H9 (cell line): ENCODE data around the gene STK24. TPM values are rescaled to one million over a fixed set of nuclear protein-coding genes. Genes with fewer than 3 reads are reported as not detected.

Source experiments
- DNase-seq: peaks from one replicate; pipeline ENCODE4 v3.0.0-alpha.2; 2017
- H2AFZ ChIP-seq: one replicate; pipeline ENCODE4 v1.6.1; 2013; ENCODE audit warnings: mild to moderate bottlenecking, low read length, control low read depth, moderate library complexity
- H2AK5ac ChIP-seq: 2 replicates; pipeline ENCODE4 v1.6.1; 2013; ENCODE audit warnings: low read length, control low read depth, mixed read lengths; ENCODE audit not compliant: insufficient read length
- H2BK120ac ChIP-seq: one replicate; pipeline ENCODE4 v1.6.1; 2013; ENCODE audit warnings: low read depth, mild to moderate bottlenecking, low read length, control low read depth, inconsistent platforms; ENCODE audit not compliant: poor library complexity, severe bottlenecking
- H2BK12ac ChIP-seq: 2 replicates; pipeline ENCODE4 v1.6.1; 2013; ENCODE audit warnings: low read length, control low read depth, mixed read lengths, low read depth; ENCODE audit not compliant: insufficient read length
- H2BK15ac ChIP-seq: 2 replicates; pipeline ENCODE4 v1.6.1; 2013; ENCODE audit warnings: low read depth, low read length, control low read depth
- H2BK20ac ChIP-seq: one replicate; pipeline ENCODE4 v1.6.1; 2013; ENCODE audit warnings: low read depth, mild to moderate bottlenecking, low read length, control low read depth, inconsistent platforms; ENCODE audit not compliant: poor library complexity, severe bottlenecking
- H2BK5ac ChIP-seq: 2 replicates; pipeline ENCODE4 v1.6.1; 2013; ENCODE audit warnings: low read length, control low read depth, mixed read lengths; ENCODE audit not compliant: insufficient read length
- H3K14ac ChIP-seq: 2 replicates; pipeline ENCODE4 v1.6.1; 2013; ENCODE audit warnings: low read length, control low read depth; ENCODE audit not compliant: insufficient read depth
- H3K18ac ChIP-seq: 2 replicates; pipeline ENCODE4 v1.6.1; 2013; ENCODE audit warnings: low read depth, mild to moderate bottlenecking, mixed read lengths, low read length, control low read depth; ENCODE audit not compliant: insufficient read length
- H3K23ac ChIP-seq: 2 replicates; pipeline ENCODE4 v1.6.1; 2013; ENCODE audit warnings: low read length, control low read depth, mixed read lengths, low read depth; ENCODE audit not compliant: insufficient read length
- H3K23me2 ChIP-seq: 2 replicates; pipeline ENCODE4 v1.6.1; 2013; ENCODE audit warnings: low read depth, mild to moderate bottlenecking, mixed read lengths, low read length, control low read depth; ENCODE audit not compliant: insufficient read length, poor library complexity, severe bottlenecking
- H3K27ac ChIP-seq: 2 replicates; pipeline ENCODE4 v1.5.1; 2013; ENCODE audit warnings: low read length, control low read depth, mixed read lengths, low read depth; ENCODE audit not compliant: insufficient read length
- H3K27me3 ChIP-seq: 2 replicates; pipeline ENCODE4 v1.6.1; 2013; ENCODE audit warnings: low read length, control low read depth, inconsistent platforms; ENCODE audit not compliant: insufficient read depth
- H3K4ac ChIP-seq: 2 replicates; pipeline ENCODE4 v1.6.1; 2013; ENCODE audit warnings: low read depth, mild to moderate bottlenecking, control low read depth, inconsistent platforms, low read length, moderate library complexity
- H3K4me1 ChIP-seq: 2 replicates; pipeline ENCODE4 v1.6.1; 2013; ENCODE audit warnings: low read length, control low read depth, inconsistent platforms; ENCODE audit not compliant: insufficient read depth
- H3K4me2 ChIP-seq: 2 replicates; pipeline ENCODE4 v1.6.1; 2013; ENCODE audit warnings: low read length, control low read depth, mixed read lengths; ENCODE audit not compliant: insufficient read length, insufficient read depth
- H3K56ac ChIP-seq: 2 replicates; pipeline ENCODE4 v1.6.1; 2013; ENCODE audit warnings: low read depth, mild to moderate bottlenecking, mixed read lengths, low read length, control low read depth; ENCODE audit not compliant: insufficient read length
- H3K79me1 ChIP-seq: 2 replicates; pipeline ENCODE4 v1.6.1; 2013; ENCODE audit warnings: low read depth, mild to moderate bottlenecking, moderate library complexity, low read length, control low read depth, inconsistent platforms; ENCODE audit not compliant: insufficient read depth, poor library complexity, severe bottlenecking
- H3K79me2 ChIP-seq: 2 replicates; pipeline ENCODE4 v1.6.1; 2013; ENCODE audit warnings: low read length, control low read depth, inconsistent platforms; ENCODE audit not compliant: insufficient read depth
- H3K9ac ChIP-seq: 2 replicates; pipeline ENCODE4 v1.6.1; 2013; ENCODE audit warnings: low read length, control low read depth, mixed read lengths; ENCODE audit not compliant: insufficient read length; ENCODE audit errors: extremely low read depth
- H3K9me3 ChIP-seq: one replicate; pipeline ENCODE4 v1.6.1; 2013; ENCODE audit warnings: low read depth, low read length, inconsistent platforms; ENCODE audit not compliant: control insufficient read depth
- H3T11ph ChIP-seq: one replicate; pipeline ENCODE4 v1.6.1; 2013; ENCODE audit warnings: mild to moderate bottlenecking, low read length, control low read depth, inconsistent platforms
- H4K20me1 ChIP-seq: one replicate; pipeline ENCODE4 v1.6.1; 2013; ENCODE audit not compliant: control insufficient read depth, insufficient read length, insufficient read depth
- H4K5ac ChIP-seq: 2 replicates; pipeline ENCODE4 v1.6.1; 2013; ENCODE audit warnings: low read depth, mild to moderate bottlenecking, mixed read lengths, low read length, control low read depth; ENCODE audit not compliant: insufficient read length
- H4K8ac ChIP-seq: replicated peaks from 2 replicates; pipeline ENCODE4 v1.6.1; 2013; ENCODE audit warnings: low read length, control low read depth, mixed read lengths, low read depth; ENCODE audit not compliant: insufficient read length
- H4K91ac ChIP-seq: 2 replicates; pipeline ENCODE4 v1.6.1; 2013; ENCODE audit warnings: low read depth, mild to moderate bottlenecking, moderate library complexity, mixed read lengths, low read length, control low read depth; ENCODE audit not compliant: insufficient read length
- H3K27ac Mint-ChIP-seq, 3 experiments: 2 replicates in 2 of 3; 3 replicates in 1 of 3; pipeline ENCODE4 v1.8.0; 2020 to 2021; ENCODE audit warnings: mixed read lengths in 3 of 3, mild to moderate bottlenecking in 1 of 3, moderate library complexity in 1 of 3
- H3K27me3 Mint-ChIP-seq: 2 replicates; pipeline ENCODE4 v1.8.0; 2021; ENCODE audit warnings: low read depth, mild to moderate bottlenecking, moderate library complexity, mixed read lengths
- H3K36me3 Mint-ChIP-seq, 3 experiments: 2 replicates in 2 of 3; 3 replicates in 1 of 3; pipeline ENCODE4 v1.8.0; 2020 to 2021; ENCODE audit warnings: low read depth in 3 of 3, mixed read lengths in 3 of 3; ENCODE audit not compliant: insufficient read depth in 1 of 3
- H3K4me1 Mint-ChIP-seq, 2 experiments: 2 replicates each; pipeline ENCODE4 v1.8.0; 2020; ENCODE audit warnings: mixed read lengths in 2 of 2
- H3K4me3 Mint-ChIP-seq, 2 experiments: 2 replicates in 1 of 2; 3 replicates in 1 of 2; pipeline ENCODE4 v1.8.0; 2020 to 2021; ENCODE audit warnings: mild to moderate bottlenecking in 2 of 2, mixed read lengths in 2 of 2, moderate library complexity in 1 of 2
- H3K9me3 Mint-ChIP-seq, 2 experiments: 2 replicates in 1 of 2; 3 replicates in 1 of 2; pipeline ENCODE4 v1.8.0; 2020; ENCODE audit warnings: mild to moderate bottlenecking in 2 of 2, mixed read lengths in 2 of 2, moderate library complexity in 1 of 2
- CTCF ChIP-seq: fragments of 200-600 bp; sonication (generic); conservative IDR thresholded peaks from 3 replicates; pipeline ENCODE4 v1.8.0; 2021; ENCODE audit warnings: antibody characterized with exemption, mild to moderate bottlenecking
- WGBS: extraction: QIAGEN DNeasy Blood & Tissue Kit; methylation state at CpG from one replicate; pipeline ENCODE4 v1.1.7; 2013; ENCODE audit warnings: missing lambda C conversion rate, low lambda C conversion rate, mixed read lengths; ENCODE audit not compliant: insufficient read length; ENCODE audit errors: extremely low coverage; 5-methylcytosine and 5-hydroxymethylcytosine counted together
- total RNA-seq: library from RNA; stranded (reverse); gene quantifications from 2 replicates; pipeline ENCODE4 v1.2.1, GENCODE V29; 2021

STK24 gene
- total RNA-seq, 1 experiment from 2014 or later = 134 TPM

GRCh38 chr13:98496966-98497365, 79.9 kb downstream of the STK24 start:
- Histone ChIP-seq H3K23ac (no peak overlapping the region), H2BK120ac (no peak overlapping the region), H2BK12ac (no peak overlapping the region), H2AFZ (no peak overlapping the region), H3K23me2 (no peaks in the 10 kb centered on the region), H4K20me1 (no peaks in the 10 kb centered on the region), H3K9me3 (no peaks in the 10 kb centered on the region), H3K4ac (no peak overlapping the region), H3K79me1 (peaks cover 7% of the 10 kb centered on the region), H4K91ac (no peak overlapping the region), H4K8ac (no peak overlapping the region), H2BK15ac (no peak overlapping the region), H3K14ac (no peak overlapping the region), H4K5ac (no peak overlapping the region), H3K18ac (no peak overlapping the region), H2BK20ac (no peak overlapping the region), H3T11ph (no peak overlapping the region), H3K4me2 (no peak overlapping the region), H3K56ac (no peak overlapping the region), H3K79me2 (peaks cover 14% of the 10 kb centered on the region; the same call in 1 of the 2 replicates), H3K27ac (no peak overlapping the region), H3K9ac (no peak overlapping the region), H3K27me3 (no peaks in the 10 kb centered on the region), H2BK5ac (no peak overlapping the region), H2AK5ac (no peak overlapping the region), H3K4me1 (peaks cover 13% of the 10 kb centered on the region; the same call in 1 of the 2 replicates)
- Mint-ChIP-seq H3K27ac (peak overlapping the region; percentile 2 to 50 (median 42); a peak in 3 of 7 replicates), H3K4me1 (peaks cover 47 to 67% of the 10 kb centered on the region in 2 experiments), H3K9me3 (no peaks in the 10 kb centered on the region), H3K36me3 (peaks cover 8 to 18% (median 15%) of the 10 kb centered on the region in 3 experiments), H3K27me3 (no peaks in the 10 kb centered on the region), H3K4me3 (no peak overlapping the region)
- no peak for TF ChIP-seq CTCF
- no peak for DNase-seq
- no CpG with 5 or more reads among the region's 8 CpGs for WGBS
